Sigmoid colon (tissue), 7 donors: ENCODE measurements around the gene GSTO2. TPM values are rescaled to one million over a fixed set of nuclear protein-coding genes. Genes with fewer than 3 reads are reported as not detected.
A peak's percentile ranks its signal among the peaks of the same experiment; 100 is the strongest.

Experiments
- DNase-seq: peaks from one replicate; pipeline ENCODE4 v3.0.0-alpha.2; 2019
- H3K27ac ChIP-seq, 4 donors: fragments of 200-600 bp; sonication (generic); one replicate each; pipeline ENCODE4 v1.5.1; 2016 to 2019; ENCODE audit warnings: mild to moderate bottlenecking in 1 of 4
- H3K27me3 ChIP-seq, 3 donors: fragments of 200-600 bp; sonication (generic); one replicate each; pipeline ENCODE4 v1.5.1; 2019; ENCODE audit warnings: mild to moderate bottlenecking in 1 of 3
- H3K36me3 ChIP-seq, 4 donors: fragments of 200-600 bp; sonication (generic); one replicate each; pipeline ENCODE4 v1.5.1; 2016 to 2019
- H3K4me1 ChIP-seq, 4 donors: fragments of 200-600 bp; sonication (generic); one replicate each; pipeline ENCODE4 v1.5.1; 2017 to 2019
- H3K4me3 ChIP-seq, 4 donors: fragments of 200-600 bp; sonication (generic); one replicate each; pipeline ENCODE4 v1.5.1; 2017 to 2019; ENCODE audit warnings: mild to moderate bottlenecking in 2 of 4, moderate library complexity in 1 of 4
- H3K9me3 ChIP-seq, 4 donors: fragments of 200-600 bp in 3 of 4; sonication (generic) in 3 of 4; one replicate each; pipeline versions ENCODE4 v1.5.1 to v1.6.1; 2013 to 2019
- EP300 ChIP-seq, 4 donors: sonication (generic); formaldehyde crosslinking; IDR thresholded peaks; one replicate each; pipeline ENCODE4 v1.6.1; 2017; ENCODE audit warnings: antibody characterized with exemption in 4 of 4
- POLR2A ChIP-seq, 2 donors: fragments of 450-650 bp; IDR thresholded peaks; one replicate each; pipeline ENCODE4 v1.6.1; 2016; ENCODE audit warnings: antibody characterized with exemption in 2 of 2, mild to moderate bottlenecking in 2 of 2, moderate library complexity in 2 of 2
- POLR2AphosphoS5 ChIP-seq, 4 donors: sonication (generic); formaldehyde crosslinking; IDR thresholded peaks; one replicate each; pipeline ENCODE4 v1.6.1; 2017; ENCODE audit warnings: antibody characterized with exemption in 4 of 4
- WGBS, 2 donors: extraction: QIAGEN DNeasy Blood & Tissue Kit; methylation state at CpG; one replicate each; pipeline ENCODE4 v1.1.7; 2013; 5-methylcytosine and 5-hydroxymethylcytosine counted together
- intact Hi-C: fragments of 100-400 bp; cut with DNase I; formaldehyde crosslinking; loops from one replicate; pipeline ENCODE4 v1.15.1; 2023
- polyA plus RNA-seq, 3 donors: library from polyadenylated mRNA; stranded (reverse); fragments of 200-250 nt; gene quantifications; one replicate each; pipeline ENCODE4 v1.2.3, GENCODE V29; 2013
- total RNA-seq, 4 donors: library from RNA; depleted of rRNA; stranded (reverse); fragments of >200 nt; gene quantifications; one replicate each; pipeline ENCODE4 v1.1.0, GENCODE V29; 2016
- TF ChIP-seq, protein P1 (sequence below), 4 experiments: fragments of 450-650 bp in 3 of 4; fragments of 200-600 bp in 1 of 4; IDR thresholded peaks; one replicate each; pipeline ENCODE4 v1.5.1; 2016 to 2019; ENCODE audit warnings: antibody characterized with exemption in 4 of 4, mild to moderate bottlenecking in 3 of 4, moderate library complexity in 2 of 4
- donor health status: healthy with polysubstance abuse.
- donor health status: Bipolar disorder and iron deficiency.
- donor health status: healthy.

GSTO2 gene
- total and polyA plus RNA-seq, 7 donors: 0.68 to 13.2 (median 2.1) TPM

- no peak for DNase-seq
- WGBS, 2 donors: 85 to 91% methylated on average over 14 of the region's 14 CpGs
- peaks cover 0 to 54% (median 10%) of the 10 kb centered on the region in 4 donors for H3K36me3 ChIP-seq
- H3K27ac ChIP-seq: peak overlapping the region; percentile 87 to 92 (median 90)
- peak overlapping the region in 3 of 4 donors; percentile 86 to 88 (median 87) for H3K4me3 ChIP-seq
- no peaks in the 10 kb centered on the region for H3K27me3 ChIP-seq
- no peak for TF ChIP-seq POLR2A (IDR thresholded peaks at IDR 0.05)
- TF ChIP-seq POLR2AphosphoS5 (IDR thresholded peaks at IDR 0.05): no peak
- TF ChIP-seq, protein P1, sequence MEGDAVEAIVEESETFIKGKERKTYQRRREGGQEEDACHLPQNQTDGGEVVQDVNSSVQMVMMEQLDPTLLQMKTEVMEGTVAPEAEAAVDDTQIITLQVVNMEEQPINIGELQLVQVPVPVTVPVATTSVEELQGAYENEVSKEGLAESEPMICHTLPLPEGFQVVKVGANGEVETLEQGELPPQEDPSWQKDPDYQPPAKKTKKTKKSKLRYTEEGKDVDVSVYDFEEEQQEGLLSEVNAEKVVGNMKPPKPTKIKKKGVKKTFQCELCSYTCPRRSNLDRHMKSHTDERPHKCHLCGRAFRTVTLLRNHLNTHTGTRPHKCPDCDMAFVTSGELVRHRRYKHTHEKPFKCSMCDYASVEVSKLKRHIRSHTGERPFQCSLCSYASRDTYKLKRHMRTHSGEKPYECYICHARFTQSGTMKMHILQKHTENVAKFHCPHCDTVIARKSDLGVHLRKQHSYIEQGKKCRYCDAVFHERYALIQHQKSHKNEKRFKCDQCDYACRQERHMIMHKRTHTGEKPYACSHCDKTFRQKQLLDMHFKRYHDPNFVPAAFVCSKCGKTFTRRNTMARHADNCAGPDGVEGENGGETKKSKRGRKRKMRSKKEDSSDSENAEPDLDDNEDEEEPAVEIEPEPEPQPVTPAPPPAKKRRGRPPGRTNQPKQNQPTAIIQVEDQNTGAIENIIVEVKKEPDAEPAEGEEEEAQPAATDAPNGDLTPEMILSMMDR (IDR thresholded peaks at IDR 0.05): no peak
- no peak for TF ChIP-seq EP300 (IDR thresholded peaks at IDR 0.05)
- no peaks in the 10 kb centered on the region for H3K9me3 ChIP-seq
- intact Hi-C loops: no loop called here
- H3K4me1 ChIP-seq: peaks cover 0 to 15% (median 12%) of the 10 kb centered on the region in 4 donors
Measured at GRCh38 chr10:104267721-104268404, 1.1 kb upstream of the GSTO2 start.

DNA sequence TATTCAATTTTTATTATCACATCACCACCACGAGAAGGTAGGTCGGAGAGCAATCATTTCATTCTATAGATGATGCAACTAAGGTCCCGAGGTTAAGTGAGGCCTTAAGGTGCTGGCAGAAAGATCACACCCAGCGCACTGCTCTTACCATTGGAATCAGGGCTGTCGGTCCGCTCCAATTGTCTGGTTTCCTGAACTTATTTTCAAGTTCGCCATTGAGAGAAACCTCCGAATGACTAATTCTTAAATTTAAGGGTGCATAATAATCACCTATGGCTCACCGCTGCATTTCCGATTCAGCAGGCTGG, 625 bp upstream of the GSTO2 start:
- H3K4me1 ChIP-seq: peaks cover 0 to 15% (median 12%) of the 10 kb centered on the region in 4 donors
- WGBS, 2 donors: 9 to 11% methylated on average over 10 of the region's 10 CpGs

DNA sequence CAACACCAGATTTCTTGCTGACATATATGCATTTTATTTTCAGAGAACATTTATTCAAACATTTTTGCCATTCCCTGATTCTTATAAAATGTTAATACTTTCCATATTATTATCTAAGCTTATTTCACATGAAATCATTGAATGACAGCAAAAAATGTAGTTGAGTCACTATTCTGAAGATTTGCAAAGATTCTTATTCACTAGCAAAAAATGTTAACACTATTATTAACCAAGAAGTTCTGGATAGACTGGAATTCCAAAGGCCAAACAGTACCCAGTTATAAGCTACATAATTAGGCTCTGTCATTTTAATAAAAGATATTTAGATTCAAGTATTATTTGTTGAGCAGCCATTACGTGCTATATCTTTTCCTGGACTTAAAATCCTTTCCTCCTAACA, 4.3 kb downstream of the GSTO2 start:
- WGBS, 2 donors: 78 to 88% methylated on average over 1 of the region's 1 CpG
- H3K4me1 ChIP-seq: peaks cover 0 to 14% (median 8%) of the 10 kb centered on the region in 4 donors
- no peaks in the 10 kb centered on the region for H3K9me3 ChIP-seq
- H3K27me3 ChIP-seq: peaks cover 0 to 15% (median 8%) of the 10 kb centered on the region in 3 donors
- TF ChIP-seq, protein P1 (IDR thresholded peaks at IDR 0.05): no peak
- no peak for TF ChIP-seq POLR2A (IDR thresholded peaks at IDR 0.05)
- no peak for TF ChIP-seq POLR2AphosphoS5 (IDR thresholded peaks at IDR 0.05)
- no peak for TF ChIP-seq EP300 (IDR thresholded peaks at IDR 0.05)
- H3K4me3 ChIP-seq: no peak overlapping the region
- no peak overlapping the region for H3K27ac ChIP-seq
- intact Hi-C loops: no loop called here
- no peaks in the 10 kb centered on the region for H3K36me3 ChIP-seq
- DNase-seq: no peak

More for the DNA sequence above, 625 bp upstream of the GSTO2 start:
- Histone ChIP-seq H3K27me3 (no peaks in the 10 kb centered on the region), H3K36me3 (peaks cover 0 to 49% (median 10%) of the 10 kb centered on the region in 4 donors), H3K27ac (peak overlapping the region; percentile 87 to 92 (median 90)), H3K4me3 (peak overlapping the region; percentile 66 to 88 (median 86)), H3K9me3 (no peaks in the 10 kb centered on the region)
- no peak for DNase-seq
- no peak for TF ChIP-seq POLR2AphosphoS5 (IDR thresholded peaks at IDR 0.05)
- TF ChIP-seq, protein P1 (IDR thresholded peaks at IDR 0.05): no peak
- TF ChIP-seq EP300 (IDR thresholded peaks at IDR 0.05): no peak
- TF ChIP-seq POLR2A (IDR thresholded peaks at IDR 0.05): no peak
- intact Hi-C loops: no loop called here

- H3K27me3 ChIP-seq: peaks cover 0 to 15% (median 8%) of the 10 kb centered on the region in 3 donors
- no peak for DNase-seq
- no peak overlapping the region for H3K27ac ChIP-seq
- WGBS, 2 donors: 62 to 84% methylated on average over 4 of the region's 4 CpGs
- TF ChIP-seq EP300 (IDR thresholded peaks at IDR 0.05) (no peak), POLR2AphosphoS5 (IDR thresholded peaks at IDR 0.05) (no peak), POLR2A (IDR thresholded peaks at IDR 0.05) (no peak)
- TF ChIP-seq, protein P1 (IDR thresholded peaks at IDR 0.05): no peak
- H3K9me3 ChIP-seq: no peaks in the 10 kb centered on the region
- peaks cover 0 to 13% (median 7%) of the 10 kb centered on the region in 4 donors for H3K4me1 ChIP-seq
- intact Hi-C loops: no loop called here
- no peaks in the 10 kb centered on the region for H3K36me3 ChIP-seq
- H3K4me3 ChIP-seq: no peak overlapping the region
Measured at GRCh38 chr10:104273899-104274575, 5.1 kb downstream of the GSTO2 start.
